Measurements from ENCODE around the gene NF1. TPM values are rescaled to one million over a fixed set of nuclear protein-coding genes. Genes with fewer than 3 reads are reported as not detected.

NF1 gene
- total and polyA plus RNA-seq, 7 donors, result 4.8 to 83.8 (median 40.7) TPM

GRCh38 chr17:31068291-31068690 lies 26.5 kb upstream of the NF1 start:
- Histone ChIP-seq H3K9me3 (no peaks in the 10 kb centered on the region), H3K36me3 (no peaks in the 10 kb centered on the region), H3K4me1 (peaks cover 0 to 11% (median 4%) of the 10 kb centered on the region in 4 donors), H3K27me3 (no peaks in the 10 kb centered on the region), H3K4me3 (no peak overlapping the region), H3K27ac (peak overlapping the region in 2 of 4 donors; percentile 37 to 45)
- 57 to 59% methylated on average over 4 of the region's 4 CpGs for WGBS, 2 donors
- TF ChIP-seq CTCF (IDR thresholded peaks at IDR 0.05), result no peak
- intact Hi-C loops (cut with DNase I), result no loop called here
- no peak for DNase-seq

- no peak overlapping the region for H3K4me3 ChIP-seq
- intact Hi-C loops (cut with DNase I), result no loop called here
- no peaks in the 10 kb centered on the region for H3K9me3 ChIP-seq
- no peak overlapping the region for H3K27ac ChIP-seq
- no peak for DNase-seq
- H3K4me1 ChIP-seq, result peaks cover 0 to 11% (median 4%) of the 10 kb centered on the region in 4 donors
- TF ChIP-seq POLR2A (IDR thresholded peaks at IDR 0.05) (no peak), CTCF (IDR thresholded peaks at IDR 0.05) (no peak), POLR2AphosphoS5 (IDR thresholded peaks at IDR 0.05) (no peak), EP300 (IDR thresholded peaks at IDR 0.05) (no peak)
- H3K27me3 ChIP-seq, result no peaks in the 10 kb centered on the region
- H3K36me3 ChIP-seq, result no peaks in the 10 kb centered on the region
Observed at GRCh38 chr17:31072186-31072585, 22.6 kb upstream of the NF1 start.

GRCh38 chr17:31073411-31073810 lies 21.4 kb upstream of the NF1 start:
- Histone ChIP-seq H3K4me3 (no peak overlapping the region), H3K9me3 (no peaks in the 10 kb centered on the region), H3K4me1 (no peaks in the 10 kb centered on the region), H3K27me3 (no peaks in the 10 kb centered on the region), H3K36me3 (no peaks in the 10 kb centered on the region), H3K27ac (no peak overlapping the region)
- WGBS, 2 donors, result 16 to 50% methylated on average over 4 of the region's 4 CpGs
- no peak for DNase-seq
- TF ChIP-seq POLR2AphosphoS5 (IDR thresholded peaks at IDR 0.05), result no peak
- TF ChIP-seq EP300 (IDR thresholded peaks at IDR 0.05), result no peak
- TF ChIP-seq CTCF (IDR thresholded peaks at IDR 0.05), result no peak
- TF ChIP-seq POLR2A (IDR thresholded peaks at IDR 0.05), result no peak
- intact Hi-C loops (cut with DNase I), result no loop called here

- Histone ChIP-seq H3K27me3 (no peaks in the 10 kb centered on the region), H3K4me1 (no peaks in the 10 kb centered on the region), H3K9me3 (no peaks in the 10 kb centered on the region), H3K4me3 (no peak overlapping the region), H3K36me3 (no peaks in the 10 kb centered on the region), H3K27ac (no peak overlapping the region)
- 77 to 78% methylated on average over 4 of the region's 4 CpGs for WGBS, 2 donors
- TF ChIP-seq EP300 (IDR thresholded peaks at IDR 0.05) (no peak), CTCF (IDR thresholded peaks at IDR 0.05) (no peak), POLR2A (IDR thresholded peaks at IDR 0.05) (no peak), POLR2AphosphoS5 (IDR thresholded peaks at IDR 0.05) (no peak)
- intact Hi-C loops (cut with DNase I), result no loop called here
- DNase-seq, result no peak
Observed at GRCh38 chr17:31074772-31075555, 19.8 kb upstream of the NF1 start.

GRCh38 chr17:31078290-31078689 lies 16.5 kb upstream of the NF1 start:
- Histone ChIP-seq H3K36me3 (no peaks in the 10 kb centered on the region), H3K4me1 (no peaks in the 10 kb centered on the region), H3K27me3 (no peaks in the 10 kb centered on the region), H3K9me3 (no peaks in the 10 kb centered on the region), H3K4me3 (no peak overlapping the region), H3K27ac (no peak overlapping the region)
- DNase-seq, result no peak
- TF ChIP-seq POLR2A (IDR thresholded peaks at IDR 0.05) (no peak), EP300 (IDR thresholded peaks at IDR 0.05) (no peak), POLR2AphosphoS5 (IDR thresholded peaks at IDR 0.05) (no peak), CTCF (IDR thresholded peaks at IDR 0.05) (no peak)
- WGBS, 2 donors, result 36 to 69% methylated on average over 4 of the region's 4 CpGs
- intact Hi-C loops (cut with DNase I), result no loop called here

All from sigmoid colon (tissue), 7 donors.